Activated CD4-positive, alpha-beta memory T cell treated with anti-CD3 and anti-CD28 coated beads for 36 hours (primary cell): ENCODE measurements around the gene ALDH7A1. TPM values are rescaled to one million over a fixed set of nuclear protein-coding genes. Genes with fewer than 3 reads are reported as not detected.
A peak's percentile ranks its signal among the peaks of the same experiment; 100 is the strongest.

Experiments used
- CTCF ChIA-PET: fragments of 350-600 bp; sonication (Branson Sonifier 250); formaldehyde crosslinking; loops from one replicate; lab custom pipeline; 2021; ENCODE audit warnings: antibody characterized with exemption, inconsistent platforms; lab: Charles Lee
- POLR2A ChIA-PET: fragments of 350-600 bp; sonication (Branson Sonifier 250); formaldehyde crosslinking; loops from one replicate; lab custom pipeline; 2021; ENCODE audit warnings: antibody characterized with exemption; lab: Charles Lee
- DNase-seq: peaks from one replicate; pipeline ENCODE4 v3.0.0-alpha.2; 2020
- H3K27ac Mint-ChIP-seq: one replicate; pipeline ENCODE4 v1.8.0; 2021; ENCODE audit warnings: mixed read lengths
- H3K27me3 Mint-ChIP-seq: one replicate; pipeline ENCODE4 v1.8.0; 2021; ENCODE audit warnings: mixed read lengths
- H3K36me3 Mint-ChIP-seq: one replicate; pipeline ENCODE4 v1.8.0; 2021; ENCODE audit warnings: mixed read lengths
- H3K4me1 Mint-ChIP-seq: one replicate; pipeline ENCODE4 v1.8.0; 2021; ENCODE audit warnings: low read depth, mixed read lengths
- H3K4me3 Mint-ChIP-seq: one replicate; pipeline ENCODE4 v1.8.0; 2021; ENCODE audit warnings: mild to moderate bottlenecking, mixed read lengths
- H3K9me3 Mint-ChIP-seq: one replicate; pipeline ENCODE4 v1.8.0; 2021; ENCODE audit warnings: mixed read lengths
- intact Hi-C: fragments of 100-400 bp; cut with micrococcal nuclease; formaldehyde crosslinking; loops from one replicate; pipeline ENCODE4 v1.15.1; 2023
- total RNA-seq, 2 experiments: library from RNA; stranded (reverse); gene quantifications; one replicate each; pipeline ENCODE4 v1.2.3, GENCODE V29; 2021

ALDH7A1 gene
- total RNA-seq, 2 experiments from 2014 or later, result 5.3 to 5.7 TPM

DNA sequence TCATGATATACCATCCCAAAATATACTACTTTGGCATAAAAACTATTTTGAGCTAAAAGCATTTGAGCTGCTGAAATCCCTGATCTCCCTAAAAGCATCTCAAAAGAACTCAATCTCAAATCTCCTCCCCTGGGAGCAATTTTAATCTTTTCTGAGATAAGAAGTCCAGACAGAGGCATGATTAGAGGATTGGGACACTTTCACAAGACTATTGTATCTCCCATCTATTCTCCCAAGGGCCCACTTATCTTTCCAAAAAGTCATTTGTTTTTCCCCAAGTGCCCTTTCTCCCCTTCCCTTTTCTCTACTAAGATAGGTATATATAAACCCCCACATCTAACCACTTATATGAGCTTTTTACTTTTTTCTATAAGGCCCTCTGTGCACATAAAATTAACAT lies 79.7 kb downstream of the ALDH7A1 start:
- Mint-ChIP-seq H3K36me3 (no peaks in the 10 kb centered on the region), H3K4me3 (no peak overlapping the region), H3K27ac (no peak overlapping the region), H3K4me1 (peaks cover 6% of the 10 kb centered on the region), H3K9me3 (no peaks in the 10 kb centered on the region), H3K27me3 (peaks cover 2% of the 10 kb centered on the region)
- ChIA-PET POLR2A (no interaction called here), CTCF (interaction anchor here (2.5 kb wide), 1 partner anchor 15 kb away, joined by 11 read pairs; no protein-coding TSS in a partner anchor)
- intact Hi-C loops, result no loop called here
- no peak for DNase-seq

- H3K9me3 Mint-ChIP-seq, result no peaks in the 10 kb centered on the region
Measured at GRCh38 chr5:126514558-126515141, 80.4 kb downstream of the ALDH7A1 start.

DNA sequence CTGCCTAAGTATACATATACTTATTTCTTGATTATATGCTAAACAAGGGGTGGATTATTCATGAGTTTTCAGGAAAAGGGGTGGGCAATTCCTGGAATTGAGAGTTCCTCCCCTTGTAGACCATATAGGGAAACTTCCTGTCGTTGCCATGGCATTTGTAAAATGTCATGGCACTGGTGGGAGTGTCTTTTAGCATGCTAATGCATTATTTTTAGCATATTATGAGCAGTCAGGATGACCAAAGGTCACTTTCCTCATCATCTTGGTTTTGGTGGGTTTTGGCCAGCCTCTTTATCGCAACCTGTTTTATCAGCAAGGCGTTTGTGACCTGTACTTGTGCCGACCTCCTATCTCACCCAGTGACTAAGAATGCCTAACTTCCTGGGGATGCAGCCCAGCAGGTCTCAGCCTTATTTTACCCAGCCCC lies 80.9 kb downstream of the ALDH7A1 start:
- Mint-ChIP-seq H3K27me3 (no peaks in the 10 kb centered on the region), H3K4me3 (no peak overlapping the region), H3K9me3 (no peaks in the 10 kb centered on the region), H3K36me3 (no peaks in the 10 kb centered on the region), H3K27ac (no peak overlapping the region), H3K4me1 (peaks cover 12% of the 10 kb centered on the region)
- CTCF ChIA-PET, result no interaction called here
- DNase-seq, result no peak
- POLR2A ChIA-PET, result no interaction called here
- intact Hi-C loops, result no loop called here

More at GRCh38 chr5:126514558-126515141, 80.4 kb downstream of the ALDH7A1 start:
- Mint-ChIP-seq H3K27me3 (peaks cover 2% of the 10 kb centered on the region), H3K36me3 (no peaks in the 10 kb centered on the region), H3K4me3 (no peak overlapping the region), H3K27ac (no peak overlapping the region), H3K4me1 (peaks cover 8% of the 10 kb centered on the region)
- intact Hi-C loops, result no loop called here
- ChIA-PET POLR2A (no interaction called here), CTCF (no interaction called here)
- DNase-seq, result no peak

DNA sequence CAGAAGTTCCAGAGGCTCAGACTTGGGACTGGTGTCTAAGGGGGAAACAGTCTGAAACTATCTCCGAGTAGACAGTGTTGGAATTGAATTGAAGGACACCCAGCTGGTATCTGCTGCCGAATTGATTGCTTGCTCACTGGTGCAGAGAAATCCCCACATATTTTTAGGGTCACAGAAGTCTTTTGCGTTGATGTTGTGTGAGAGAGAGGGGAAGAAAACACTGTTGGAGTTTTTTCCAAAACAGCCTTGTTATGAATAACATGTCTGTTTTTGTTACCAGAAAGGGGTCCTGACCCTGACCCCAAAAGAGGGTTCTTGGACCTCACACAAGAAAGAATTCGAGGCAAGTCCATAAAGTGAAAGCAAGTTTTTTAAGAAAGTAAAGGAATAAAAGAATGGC lies 81.3 kb downstream of the ALDH7A1 start:
- no peak for DNase-seq
- ChIA-PET CTCF (interaction anchor here (0.6 to 1.7 kb wide), 2 partner anchors 13 to 724 kb away, joined by 4 to 12 read pairs; no protein-coding TSS in a partner anchor), POLR2A (no interaction called here)
- Mint-ChIP-seq H3K9me3 (no peaks in the 10 kb centered on the region), H3K27me3 (no peaks in the 10 kb centered on the region), H3K4me1 (peaks cover 16% of the 10 kb centered on the region), H3K4me3 (no peak overlapping the region), H3K27ac (no peak overlapping the region), H3K36me3 (no peaks in the 10 kb centered on the region)
- intact Hi-C loops, result no loop called here

- Mint-ChIP-seq H3K4me3 (no peak overlapping the region), H3K27me3 (no peaks in the 10 kb centered on the region), H3K27ac (no peak overlapping the region), H3K4me1 (peaks cover 20% of the 10 kb centered on the region), H3K9me3 (no peaks in the 10 kb centered on the region), H3K36me3 (no peaks in the 10 kb centered on the region)
- intact Hi-C loops, result no loop called here
- DNase-seq, result no peak
- ChIA-PET POLR2A (no interaction called here), CTCF (interaction anchor here (0.6 to 1.7 kb wide), 2 partner anchors 13 to 724 kb away, joined by 4 to 12 read pairs; no protein-coding TSS in a partner anchor)
Measured at GRCh38 chr5:126513302-126513701, 81.7 kb downstream of the ALDH7A1 start.

- intact Hi-C loops, result no loop called here
- H3K36me3 Mint-ChIP-seq, result no peaks in the 10 kb centered on the region
- no peak overlapping the region for H3K4me3 Mint-ChIP-seq
- H3K9me3 Mint-ChIP-seq, result no peaks in the 10 kb centered on the region
- no peak overlapping the region for H3K27ac Mint-ChIP-seq
- H3K27me3 Mint-ChIP-seq, result no peaks in the 10 kb centered on the region
- ChIA-PET CTCF (interaction anchor here (1.0 to 1.7 kb wide), 2 partner anchors 12 to 26 kb away, joined by 3 to 12 read pairs; no protein-coding TSS in a partner anchor), POLR2A (no interaction called here)
- peaks cover 25% of the 10 kb centered on the region for H3K4me1 Mint-ChIP-seq
- DNase-seq, result no peak
Measured at GRCh38 chr5:126512451-126512850, 82.6 kb downstream of the ALDH7A1 start.

GRCh38 chr5:126511961-126512360 lies 83.1 kb downstream of the ALDH7A1 start:
- Mint-ChIP-seq H3K27me3 (no peaks in the 10 kb centered on the region), H3K27ac (no peak overlapping the region), H3K9me3 (no peaks in the 10 kb centered on the region), H3K4me1 (peaks cover 27% of the 10 kb centered on the region), H3K4me3 (no peak overlapping the region), H3K36me3 (no peaks in the 10 kb centered on the region)
- intact Hi-C loops, result no loop called here
- ChIA-PET CTCF (interaction anchor here (1.0 to 1.7 kb wide), 2 partner anchors 12 to 27 kb away, joined by 3 to 12 read pairs; no protein-coding TSS in a partner anchor), POLR2A (no interaction called here)
- no peak for DNase-seq

GRCh38 chr5:126509339-126509738 lies 85.7 kb downstream of the ALDH7A1 start:
- Mint-ChIP-seq H3K27ac (peak overlapping the region; percentile 78), H3K27me3 (no peaks in the 10 kb centered on the region), H3K4me3 (no peak overlapping the region), H3K4me1 (peaks cover 27% of the 10 kb centered on the region), H3K9me3 (no peaks in the 10 kb centered on the region), H3K36me3 (no peaks in the 10 kb centered on the region)
- ChIA-PET CTCF (interaction anchor here (0.7 to 2.8 kb wide), 2 partner anchors 10 to 91 kb away, joined by 3 to 11 read pairs; no protein-coding TSS in a partner anchor), POLR2A (interaction anchor here (0.7 kb wide), 1 partner anchor 59 kb away, joined by 4 read pairs; no protein-coding TSS in a partner anchor)
- intact Hi-C loops, result loop anchor here (2.0 kb wide), 2 partner anchors 63 to 87 kb away; partner anchors contain the start of gene GRAMD2B
- no peak for DNase-seq

DNA sequence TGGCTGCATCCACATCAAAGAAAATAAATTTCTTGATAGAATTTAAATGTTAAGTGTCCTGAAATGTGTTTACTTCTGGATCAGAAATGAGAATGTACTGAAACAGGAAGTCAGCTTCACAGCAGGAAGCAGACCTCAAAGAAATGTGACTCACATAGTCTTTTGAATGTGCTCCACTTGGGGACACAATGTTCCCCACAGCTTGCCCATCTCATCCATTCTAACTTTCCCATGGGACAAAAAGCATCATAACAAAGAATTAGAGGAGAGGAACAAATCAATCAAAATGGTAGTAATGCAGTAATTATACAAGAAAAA lies 86.1 kb downstream of the ALDH7A1 start:
- ChIA-PET CTCF (interaction anchor here (2.8 kb wide), 1 partner anchor 9 kb away, joined by 11 read pairs; no protein-coding TSS in a partner anchor), POLR2A (interaction anchor here (0.7 kb wide), 1 partner anchor 59 kb away, joined by 4 read pairs; no protein-coding TSS in a partner anchor)
- intact Hi-C loops, result loop anchor here (2.0 kb wide), 2 partner anchors 62 to 86 kb away; partner anchors contain the start of gene GRAMD2B

GRCh38 chr5:126508251-126508961 lies 86.6 kb downstream of the ALDH7A1 start:
- Mint-ChIP-seq H3K27ac (peak overlapping the region; percentile 78), H3K4me1 (peaks cover 31% of the 10 kb centered on the region), H3K9me3 (no peaks in the 10 kb centered on the region), H3K27me3 (no peaks in the 10 kb centered on the region), H3K4me3 (peak overlapping the region; percentile 47), H3K36me3 (no peaks in the 10 kb centered on the region)
- DNase-seq, result no peak
- intact Hi-C loops, result loop anchor here (2.0 kb wide), 2 partner anchors 62 to 86 kb away; partner anchors contain the start of gene GRAMD2B
- CTCF ChIA-PET, result interaction anchor here (2.8 kb wide), 1 partner anchor 9 kb away, joined by 11 read pairs; no protein-coding TSS in a partner anchor
- POLR2A ChIA-PET, result interaction anchor here (0.7 kb wide), 1 partner anchor 58 kb away, joined by 4 read pairs; no protein-coding TSS in a partner anchor

More for the DNA sequence above, 86.1 kb downstream of the ALDH7A1 start:
- H3K4me1 Mint-ChIP-seq, result peaks cover 27% of the 10 kb centered on the region
- no peak for DNase-seq
- H3K27me3 Mint-ChIP-seq, result no peaks in the 10 kb centered on the region
- no peaks in the 10 kb centered on the region for H3K9me3 Mint-ChIP-seq
- H3K27ac Mint-ChIP-seq, result peak overlapping the region; percentile 78
- H3K4me3 Mint-ChIP-seq, result peak overlapping the region; percentile 47
- no peaks in the 10 kb centered on the region for H3K36me3 Mint-ChIP-seq

- no peaks in the 10 kb centered on the region for H3K27me3 Mint-ChIP-seq
- CTCF ChIA-PET, result no interaction called here
- POLR2A ChIA-PET, result no interaction called here
- intact Hi-C loops, result no loop called here
- H3K9me3 Mint-ChIP-seq, result no peaks in the 10 kb centered on the region
- H3K36me3 Mint-ChIP-seq, result no peaks in the 10 kb centered on the region
- no peak overlapping the region for H3K27ac Mint-ChIP-seq
- peaks cover 31% of the 10 kb centered on the region for H3K4me1 Mint-ChIP-seq
- no peak for DNase-seq
- no peak overlapping the region for H3K4me3 Mint-ChIP-seq
Measured at GRCh38 chr5:126506079-126506478, 88.9 kb downstream of the ALDH7A1 start.

- Mint-ChIP-seq H3K4me3 (no peak overlapping the region), H3K4me1 (peaks cover 19% of the 10 kb centered on the region), H3K9me3 (no peaks in the 10 kb centered on the region), H3K27ac (no peak overlapping the region), H3K36me3 (no peaks in the 10 kb centered on the region), H3K27me3 (no peaks in the 10 kb centered on the region)
- ChIA-PET CTCF (interaction anchor here (1.8 kb wide), 1 partner anchor 150 kb away, joined by 5 read pairs; no protein-coding TSS in a partner anchor), POLR2A (no interaction called here)
- intact Hi-C loops, result loop anchor here (5.0 kb wide), 1 partner anchor 34 kb away; no protein-coding TSS in a partner anchor
- peak; percentile 39 for DNase-seq
Measured at GRCh38 chr5:126503602-126504104, 91.4 kb downstream of the ALDH7A1 start.
